NCI-H1436 treated with DMSO at 0.1 percent for 48 hours (cell line): Measurements from ENCODE around the gene TOR4A.
"Not testable (repeated sequence)": the region's sequence is repeated elsewhere in the genome, so short reads cannot be mapped to it uniquely, and the experiment has no call there.

ENCODE experiments used
- DNase-seq: peaks from one replicate; lab custom pipeline; 2025; lab: John Stamatoyannopoulos, UW

TOR4A gene

DNA sequence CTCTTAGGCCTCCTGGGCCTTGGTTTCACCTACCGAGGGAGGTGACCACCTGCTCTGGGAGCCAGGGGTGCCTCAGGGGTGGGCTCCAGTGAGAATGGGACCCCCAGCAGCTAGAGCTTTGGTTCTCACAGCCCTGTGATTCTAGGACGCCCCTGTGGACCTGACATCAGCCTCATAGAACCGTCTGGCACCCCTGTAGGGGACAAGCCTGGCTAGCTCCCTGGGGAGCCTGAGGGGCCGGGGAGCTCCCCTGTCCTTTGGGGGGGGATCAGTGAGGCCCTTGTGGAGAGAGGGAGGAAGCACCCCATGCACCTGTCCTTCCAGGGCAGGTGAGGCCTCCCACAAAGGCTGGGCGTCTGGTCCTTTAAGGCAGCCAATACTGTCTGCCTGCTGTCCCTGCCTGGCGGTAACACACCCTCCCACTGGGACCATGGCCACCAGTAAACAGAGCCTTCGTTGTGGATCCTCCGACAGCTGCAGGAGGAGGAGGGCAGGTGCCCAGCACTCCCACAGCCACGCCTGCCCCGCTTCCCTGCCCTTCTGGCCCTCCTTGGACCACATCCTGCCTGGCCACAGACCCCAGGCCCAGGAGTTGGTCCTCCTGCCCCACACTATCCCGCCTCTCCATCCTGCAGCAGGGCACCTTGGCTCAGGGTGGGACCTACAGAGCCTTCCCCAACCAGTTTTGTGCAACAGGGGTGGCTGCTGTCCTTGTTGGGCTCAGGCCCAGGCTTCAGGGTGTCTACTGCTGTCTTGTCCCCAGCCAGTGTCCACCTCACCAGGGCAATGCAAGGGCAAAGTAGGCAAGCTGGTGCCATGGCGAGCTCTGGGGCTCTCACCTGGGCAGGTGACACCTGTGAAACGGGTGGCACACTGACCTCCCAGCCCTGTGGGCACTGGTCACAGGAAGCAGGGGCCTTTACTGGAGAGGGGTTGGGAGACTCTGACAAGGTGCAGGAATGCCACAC lies 39.5 kb upstream of the TOR4A start:
- DNase-seq: no peak

DNA sequence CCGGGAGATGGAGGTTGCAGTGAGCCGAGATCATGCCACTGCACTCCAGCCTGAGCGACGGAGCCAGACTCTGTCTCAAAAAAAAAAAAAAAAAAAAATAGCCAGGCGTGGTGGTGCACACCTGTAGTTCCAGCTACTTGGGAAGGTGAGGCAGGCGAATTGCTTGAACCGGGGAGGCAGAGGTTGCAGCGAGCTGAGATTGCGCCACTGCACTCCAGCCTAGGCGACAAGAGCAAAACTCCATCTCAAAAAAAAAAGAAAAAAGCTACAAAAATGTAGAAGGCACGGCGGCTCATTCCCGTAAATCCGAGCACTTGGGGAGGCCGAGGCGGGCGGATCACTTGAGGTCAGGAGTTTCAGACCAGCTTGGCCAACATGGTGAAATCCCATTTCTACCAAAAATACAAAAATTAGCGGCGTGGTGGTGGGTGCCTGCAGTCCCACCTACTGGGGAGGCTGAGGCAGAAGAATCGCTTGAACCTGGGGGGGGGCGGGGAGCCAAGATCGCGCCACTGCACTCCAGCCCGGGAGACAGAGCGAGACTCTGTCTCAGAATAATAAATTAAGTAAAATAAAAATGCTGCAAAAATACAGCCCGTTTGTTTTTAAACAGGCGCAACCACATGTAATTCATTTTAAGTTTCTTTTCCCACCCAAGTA lies 37.9 kb upstream of the TOR4A start:
- DNase-seq: not testable (repeated sequence)

- DNase-seq: no peak
Measured at GRCh38 chr9:137240318-137240840, 37.1 kb upstream of the TOR4A start.

GRCh38 chr9:137240841-137241489 lies 36.6 kb upstream of the TOR4A start, which contains the start of gene TUBB4B:
Gene TUBB4B (plus strand): TSS chr9:137241287. CDS start chr9:137241361, 74 bp downstream.
- DNase-seq: peak; percentile 99

GRCh38 chr9:137241490-137242268 lies 35.8 kb upstream of the TOR4A start:
- DNase-seq: no peak

GRCh38 chr9:137242269-137243203 lies 35.0 kb upstream of the TOR4A start:
- DNase-seq: no peak

DNA sequence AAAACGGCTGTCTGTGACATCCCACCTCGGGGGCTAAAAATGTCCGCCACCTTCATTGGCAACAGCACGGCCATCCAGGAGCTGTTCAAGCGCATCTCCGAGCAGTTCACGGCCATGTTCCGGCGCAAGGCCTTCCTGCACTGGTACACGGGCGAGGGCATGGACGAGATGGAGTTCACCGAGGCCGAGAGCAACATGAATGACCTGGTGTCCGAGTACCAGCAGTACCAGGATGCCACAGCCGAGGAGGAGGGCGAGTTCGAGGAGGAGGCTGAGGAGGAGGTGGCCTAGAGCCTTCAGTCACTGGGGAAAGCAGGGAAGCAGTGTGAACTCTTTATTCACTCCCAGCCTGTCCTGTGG lies 34.3 kb upstream of the TOR4A start:
- not testable (repeated sequence) for DNase-seq

GRCh38 chr9:137243626-137244485 lies 33.7 kb upstream of the TOR4A start:
- DNase-seq: no peak

GRCh38 chr9:137244486-137245449 lies 32.8 kb upstream of the TOR4A start:
- DNase-seq: no peak

DNA sequence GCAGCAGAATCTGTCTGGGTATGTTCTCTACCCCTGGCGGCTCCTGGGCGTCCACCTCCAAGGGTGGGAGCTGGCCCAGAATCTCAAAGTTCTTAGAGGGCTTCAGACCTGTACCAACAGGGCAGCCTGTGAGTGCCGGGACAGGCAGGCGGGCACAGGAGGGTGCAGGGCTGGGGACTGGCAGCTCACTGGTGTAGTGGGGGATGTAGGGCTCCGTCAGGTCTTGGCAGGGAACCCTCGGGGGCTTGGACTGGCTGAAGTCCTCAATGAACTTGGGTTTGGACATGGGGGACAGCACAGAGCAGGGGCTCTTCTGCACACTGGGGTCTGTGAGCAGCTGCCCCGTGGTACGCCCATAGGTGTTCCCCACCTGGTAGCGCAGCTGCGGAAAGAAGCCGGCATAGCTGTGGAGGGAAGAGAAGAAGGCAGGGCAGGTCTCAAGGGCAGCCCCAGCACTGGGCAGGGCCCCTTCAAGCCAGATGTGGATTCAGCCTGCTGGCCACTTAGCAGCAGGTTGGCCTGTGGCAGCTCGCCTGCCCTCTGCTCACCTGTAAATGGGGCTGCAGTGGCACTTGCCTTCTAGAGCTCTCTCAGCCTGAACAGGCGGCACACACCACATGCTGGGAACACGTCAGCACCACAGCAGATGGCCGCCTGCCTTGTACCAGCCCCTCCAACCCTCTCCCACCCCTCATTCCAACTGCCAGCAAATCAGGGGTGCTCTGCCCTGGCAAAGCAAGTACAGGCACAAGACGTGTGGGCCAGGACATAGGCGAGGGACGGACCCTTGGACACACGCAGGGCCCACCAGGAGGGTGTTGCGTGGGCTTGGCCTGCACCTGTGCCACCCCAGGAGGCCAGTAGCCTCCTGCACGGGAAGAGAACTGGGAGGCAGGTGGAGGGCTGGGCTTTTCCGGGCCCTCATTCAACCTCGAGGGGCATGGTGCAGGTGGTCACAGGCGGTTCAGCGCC lies 31.8 kb upstream of the TOR4A start:
- DNase-seq: no peak

DNA sequence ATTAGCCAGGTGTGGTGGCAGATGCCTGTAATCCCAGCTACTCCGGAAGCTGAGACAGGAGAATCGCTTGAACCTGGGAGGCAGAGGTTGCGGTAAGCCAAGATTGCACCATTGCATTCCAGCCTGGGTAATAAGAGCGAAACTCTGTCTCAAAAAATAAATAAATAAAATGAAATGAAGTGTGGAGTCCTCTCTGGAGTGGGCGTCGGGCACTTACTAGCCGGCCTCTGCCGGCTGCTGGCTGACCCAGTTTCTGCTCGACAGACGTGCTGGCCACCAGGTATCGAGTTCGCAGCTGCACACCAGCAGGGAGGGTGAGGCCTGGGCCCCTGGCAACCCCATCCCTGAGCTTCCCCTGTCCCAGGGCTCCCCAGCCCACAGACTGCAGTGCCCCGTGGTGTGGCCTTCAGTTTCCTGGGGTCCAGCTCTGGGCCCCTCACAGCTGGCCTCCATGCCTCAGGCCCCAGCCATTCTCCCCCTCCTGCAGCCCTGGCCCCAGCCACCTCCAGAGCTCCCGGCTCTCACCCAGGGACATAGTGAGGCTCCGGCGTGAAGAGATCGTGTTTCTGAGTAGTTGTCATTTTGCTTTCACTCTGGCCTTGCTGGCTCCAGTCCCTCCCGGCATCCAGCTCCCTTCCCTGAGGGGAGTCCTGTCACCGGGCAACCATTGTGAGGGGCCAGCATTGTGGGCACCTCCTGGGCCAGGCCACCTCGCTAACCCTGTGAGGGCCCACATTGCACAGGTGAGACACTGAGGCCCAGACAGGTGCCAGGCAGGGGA lies 30.2 kb upstream of the TOR4A start:
- no peak for DNase-seq

- no peak for DNase-seq
Measured at GRCh38 chr9:137247916-137248175, 29.7 kb upstream of the TOR4A start.

DNA sequence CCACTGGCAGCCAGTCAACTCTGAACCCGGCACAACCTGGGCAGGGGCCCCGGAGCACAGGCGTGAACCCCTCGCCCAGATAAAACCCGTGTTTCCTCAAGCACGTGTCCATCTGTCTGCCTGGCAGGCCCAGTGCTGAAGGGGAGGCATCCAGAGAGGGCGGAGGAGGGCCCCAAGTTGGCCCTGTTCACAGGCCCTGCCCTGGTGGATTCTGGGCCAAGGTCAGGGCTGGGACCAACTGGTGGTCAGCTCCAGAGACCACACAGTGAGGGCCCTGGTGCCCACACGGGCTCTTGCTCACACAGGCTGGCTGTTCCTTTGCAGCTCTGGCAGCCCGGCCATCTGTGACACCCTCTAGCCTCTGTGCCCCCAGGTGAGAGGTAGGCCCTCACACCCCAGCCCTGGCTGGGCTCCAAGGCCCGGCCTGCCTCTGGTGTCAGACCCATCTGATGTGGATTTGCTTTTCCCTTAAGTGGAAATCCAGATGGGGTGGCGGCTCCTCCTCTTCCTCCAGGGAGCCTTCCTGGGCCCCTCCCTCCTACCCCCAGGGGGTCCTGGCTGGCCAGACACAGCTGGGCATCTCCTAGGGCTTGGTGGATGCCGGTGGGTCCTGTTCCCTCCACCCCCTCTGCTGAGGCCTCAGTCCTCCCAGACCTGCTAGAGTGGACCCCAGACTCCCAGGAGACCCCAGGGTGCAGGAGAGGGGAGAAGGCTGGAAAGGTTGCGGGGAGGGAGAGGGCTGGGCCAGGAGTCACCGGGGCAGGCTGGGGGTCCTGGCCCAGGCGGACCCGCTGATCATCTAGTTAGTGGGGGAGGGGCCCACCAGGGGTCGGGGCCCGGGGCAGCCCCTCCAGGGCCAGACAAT lies 27.0 kb upstream of the TOR4A start:
- no peak for DNase-seq

DNA sequence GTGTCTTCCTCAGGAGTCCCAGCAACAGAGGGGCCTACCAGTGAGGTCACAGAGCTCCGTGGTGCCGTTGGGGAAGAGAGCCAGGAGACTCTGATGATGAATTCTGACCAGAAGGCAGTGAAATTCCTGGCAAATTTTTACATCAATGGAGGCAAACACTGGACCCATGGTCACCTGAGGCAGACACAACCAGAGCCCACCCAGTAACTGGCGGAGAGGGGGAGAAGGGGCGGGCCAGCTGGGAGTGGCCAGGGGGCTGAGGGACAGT lies 26.4 kb upstream of the TOR4A start, which contains the start of gene STPG3:
TSS of gene STPG3 (plus strand) at position 93 of the 268 bp plus-strand sequence. CDS start at position 94, 1 bp downstream.
- no peak for DNase-seq

GRCh38 chr9:137251490-137252268 lies 25.8 kb upstream of the TOR4A start:
- no peak for DNase-seq
